Measurements from ENCODE around the gene KCNH8. TPM values are rescaled to one million over a fixed set of nuclear protein-coding genes. Genes with fewer than 3 reads are reported as not detected.

Gene KCNH8
- total and polyA plus RNA-seq, 4 donors = 0.02 to 0.08 (median 0.05) TPM; not detected in 1

DNA sequence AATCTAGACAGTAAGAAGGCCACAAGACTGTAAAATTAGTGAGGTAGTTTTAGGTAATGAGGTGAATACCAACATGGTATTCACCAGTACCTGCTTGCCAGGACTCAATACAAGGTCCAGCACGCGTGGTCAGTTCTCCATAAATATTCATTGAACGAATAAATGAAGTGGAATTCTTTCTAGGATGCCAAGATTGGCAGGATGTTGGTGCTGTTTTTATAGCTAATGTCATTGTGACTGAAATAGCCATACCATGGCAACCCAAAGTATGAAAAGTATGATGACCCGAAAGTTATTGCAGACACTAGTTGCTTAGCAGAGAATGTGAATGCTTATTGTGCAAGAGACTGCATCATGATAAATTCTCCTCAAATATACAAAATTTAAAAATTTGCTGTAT, 307.2 kb downstream of the KCNH8 start:
- H3K27me3 ChIP-seq (ENCODE audit: control insufficient read depth in 4 of 4, insufficient read depth in 4 of 4, low read length in 3 of 4) = no peaks in the 10 kb centered on the region
- 85% methylated on average over 4 of the region's 4 CpGs for WGBS
- no peak for DNase-seq (ENCODE audit: low spot score)
- no peak overlapping the region for H3K27ac ChIP-seq (ENCODE audit: low read depth in 1 of 2, low read length in 2 of 2)
- TF ChIP-seq FOXA1 (IDR thresholded peaks at IDR 0.05) (no peak), FOXA2 (IDR thresholded peaks at IDR 0.05) (no peak), GABPA (IDR thresholded peaks at IDR 0.05 in 1 of 2, conservative IDR thresholded peaks at IDR 0.05 in 1 of 2) (no peak), JUND (IDR thresholded peaks at IDR 0.05) (no peak), HNF4A (conservative IDR thresholded peaks at IDR 0.05) (no peak), TAF1 (conservative IDR thresholded peaks at IDR 0.05) (no peak), NR2F2 (IDR thresholded peaks at IDR 0.05) (no peak), EGR1 (IDR thresholded peaks at IDR 0.05; ENCODE audit: low read depth in 2 of 2) (no peak), HNF4G (IDR thresholded peaks at IDR 0.05) (no peak), RAD21 (IDR thresholded peaks at IDR 0.05) (no peak)
- TF ChIP-seq, protein P1, sequence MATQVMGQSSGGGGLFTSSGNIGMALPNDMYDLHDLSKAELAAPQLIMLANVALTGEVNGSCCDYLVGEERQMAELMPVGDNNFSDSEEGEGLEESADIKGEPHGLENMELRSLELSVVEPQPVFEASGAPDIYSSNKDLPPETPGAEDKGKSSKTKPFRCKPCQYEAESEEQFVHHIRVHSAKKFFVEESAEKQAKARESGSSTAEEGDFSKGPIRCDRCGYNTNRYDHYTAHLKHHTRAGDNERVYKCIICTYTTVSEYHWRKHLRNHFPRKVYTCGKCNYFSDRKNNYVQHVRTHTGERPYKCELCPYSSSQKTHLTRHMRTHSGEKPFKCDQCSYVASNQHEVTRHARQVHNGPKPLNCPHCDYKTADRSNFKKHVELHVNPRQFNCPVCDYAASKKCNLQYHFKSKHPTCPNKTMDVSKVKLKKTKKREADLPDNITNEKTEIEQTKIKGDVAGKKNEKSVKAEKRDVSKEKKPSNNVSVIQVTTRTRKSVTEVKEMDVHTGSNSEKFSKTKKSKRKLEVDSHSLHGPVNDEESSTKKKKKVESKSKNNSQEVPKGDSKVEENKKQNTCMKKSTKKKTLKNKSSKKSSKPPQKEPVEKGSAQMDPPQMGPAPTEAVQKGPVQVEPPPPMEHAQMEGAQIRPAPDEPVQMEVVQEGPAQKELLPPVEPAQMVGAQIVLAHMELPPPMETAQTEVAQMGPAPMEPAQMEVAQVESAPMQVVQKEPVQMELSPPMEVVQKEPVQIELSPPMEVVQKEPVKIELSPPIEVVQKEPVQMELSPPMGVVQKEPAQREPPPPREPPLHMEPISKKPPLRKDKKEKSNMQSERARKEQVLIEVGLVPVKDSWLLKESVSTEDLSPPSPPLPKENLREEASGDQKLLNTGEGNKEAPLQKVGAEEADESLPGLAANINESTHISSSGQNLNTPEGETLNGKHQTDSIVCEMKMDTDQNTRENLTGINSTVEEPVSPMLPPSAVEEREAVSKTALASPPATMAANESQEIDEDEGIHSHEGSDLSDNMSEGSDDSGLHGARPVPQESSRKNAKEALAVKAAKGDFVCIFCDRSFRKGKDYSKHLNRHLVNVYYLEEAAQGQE (IDR thresholded peaks at IDR 0.05) = no peak
- TF ChIP-seq, protein P2, sequence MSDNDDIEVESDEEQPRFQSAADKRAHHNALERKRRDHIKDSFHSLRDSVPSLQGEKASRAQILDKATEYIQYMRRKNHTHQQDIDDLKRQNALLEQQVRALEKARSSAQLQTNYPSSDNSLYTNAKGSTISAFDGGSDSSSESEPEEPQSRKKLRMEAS (IDR thresholded peaks at IDR 0.05) = no peak
- TF ChIP-seq, protein P3, sequence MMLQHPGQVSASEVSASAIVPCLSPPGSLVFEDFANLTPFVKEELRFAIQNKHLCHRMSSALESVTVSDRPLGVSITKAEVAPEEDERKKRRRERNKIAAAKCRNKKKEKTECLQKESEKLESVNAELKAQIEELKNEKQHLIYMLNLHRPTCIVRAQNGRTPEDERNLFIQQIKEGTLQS (IDR thresholded peaks at IDR 0.05) = no peak
- no peaks in the 10 kb centered on the region for H3K9me3 ChIP-seq (ENCODE audit: control insufficient read depth in 4 of 4, low read length in 3 of 4)
- H3K4me1 ChIP-seq (ENCODE audit: control insufficient read depth in 4 of 4, insufficient read depth in 4 of 4, low read length in 3 of 4) = no peaks in the 10 kb centered on the region
- H3K36me3 ChIP-seq (ENCODE audit: control insufficient read depth in 4 of 4, insufficient read depth in 3 of 4, low read depth in 1 of 4, low read length in 3 of 4) = no peaks in the 10 kb centered on the region
- H3K9ac ChIP-seq (ENCODE audit: low read depth in 1 of 2, low read length in 2 of 2) = no peak overlapping the region
- no peak overlapping the region for H3K4me3 ChIP-seq (ENCODE audit: low read depth in 1 of 3, low read length in 3 of 3)

DNA sequence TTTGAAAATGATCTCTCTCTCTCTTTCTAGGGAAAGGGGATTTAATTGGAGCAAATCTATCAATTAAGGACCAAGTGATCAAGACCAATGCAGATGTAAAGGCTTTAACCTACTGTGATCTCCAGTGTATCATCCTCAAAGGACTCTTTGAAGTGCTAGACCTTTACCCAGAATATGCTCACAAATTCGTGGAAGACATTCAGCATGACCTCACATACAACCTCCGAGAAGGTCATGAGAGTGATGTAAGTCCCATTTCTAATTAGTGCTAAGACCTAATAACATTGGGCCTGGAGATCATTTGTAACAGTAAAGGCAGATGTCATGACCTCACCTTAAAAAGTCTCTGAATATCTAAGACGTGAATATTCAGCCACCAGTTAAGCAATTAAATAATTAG, 308.4 kb downstream of the KCNH8 start:
- H3K9me3 ChIP-seq (ENCODE audit: control insufficient read depth in 4 of 4, low read length in 3 of 4) = no peaks in the 10 kb centered on the region
- H3K27me3 ChIP-seq (ENCODE audit: control insufficient read depth in 4 of 4, insufficient read depth in 4 of 4, low read length in 3 of 4) = no peaks in the 10 kb centered on the region
- H3K4me1 ChIP-seq (ENCODE audit: control insufficient read depth in 4 of 4, insufficient read depth in 4 of 4, low read length in 3 of 4) = no peaks in the 10 kb centered on the region
- H3K36me3 ChIP-seq (ENCODE audit: control insufficient read depth in 4 of 4, insufficient read depth in 3 of 4, low read depth in 1 of 4, low read length in 3 of 4) = no peaks in the 10 kb centered on the region
- 51% methylated on average over 3 of the region's 3 CpGs for WGBS
- DNase-seq (ENCODE audit: low spot score) = no peak
- no peak overlapping the region for H3K9ac ChIP-seq (ENCODE audit: low read depth in 1 of 2, low read length in 2 of 2)
- TF ChIP-seq EGR1 (IDR thresholded peaks at IDR 0.05; ENCODE audit: low read depth in 2 of 2) = no peak
- TF ChIP-seq JUND (IDR thresholded peaks at IDR 0.05) = no peak
- TF ChIP-seq FOXA1 (IDR thresholded peaks at IDR 0.05) = no peak
- no peak for TF ChIP-seq HNF4A (conservative IDR thresholded peaks at IDR 0.05)
- H3K4me3 ChIP-seq (ENCODE audit: low read depth in 1 of 3, low read length in 3 of 3) = no peak overlapping the region
- H3K27ac ChIP-seq (ENCODE audit: low read depth in 1 of 2, low read length in 2 of 2) = no peak overlapping the region

DNA sequence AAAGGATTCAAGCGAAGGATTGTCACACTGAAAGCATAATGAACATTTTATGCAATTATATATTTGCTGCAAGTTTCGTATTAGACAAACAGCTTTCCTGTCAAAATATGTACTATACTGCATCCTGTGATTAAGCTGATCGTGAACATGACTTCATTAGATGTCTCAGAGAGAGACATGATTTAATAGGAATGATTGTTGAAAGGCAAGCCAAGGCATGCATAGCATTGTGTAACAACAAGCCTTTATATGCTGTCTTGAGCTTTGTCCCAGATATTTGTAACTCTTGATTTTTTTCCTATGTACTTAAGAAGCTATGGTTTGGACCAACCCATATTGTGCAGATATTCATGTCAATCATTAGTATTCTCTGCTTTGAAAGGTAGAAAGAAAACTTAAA, 309.1 kb downstream of the KCNH8 start:
- Histone ChIP-seq H3K9me3 (ENCODE audit: control insufficient read depth in 4 of 4, low read length in 3 of 4) (no peaks in the 10 kb centered on the region), H3K4me3 (ENCODE audit: low read depth in 1 of 3, low read length in 3 of 3) (no peak overlapping the region), H3K4me1 (ENCODE audit: control insufficient read depth in 4 of 4, insufficient read depth in 4 of 4, low read length in 3 of 4) (no peaks in the 10 kb centered on the region), H3K36me3 (ENCODE audit: control insufficient read depth in 4 of 4, insufficient read depth in 3 of 4, low read depth in 1 of 4, low read length in 3 of 4) (no peaks in the 10 kb centered on the region), H3K27me3 (ENCODE audit: control insufficient read depth in 4 of 4, insufficient read depth in 4 of 4, low read length in 3 of 4) (no peaks in the 10 kb centered on the region), H3K27ac (ENCODE audit: low read depth in 1 of 2, low read length in 2 of 2) (no peak overlapping the region), H3K9ac (ENCODE audit: low read depth in 1 of 2, low read length in 2 of 2) (no peak overlapping the region)
- WGBS = 74% methylated on average over 3 of the region's 3 CpGs
- no peak for DNase-seq (ENCODE audit: low spot score)
- TF ChIP-seq, protein P2 (IDR thresholded peaks at IDR 0.05) = no peak
- TF ChIP-seq HNF4A (conservative IDR thresholded peaks at IDR 0.05) = no peak
- no peak for TF ChIP-seq CTCF (IDR thresholded peaks at IDR 0.05; ENCODE audit: low read depth, low read length, missing input control)
- TF ChIP-seq, protein P4, sequence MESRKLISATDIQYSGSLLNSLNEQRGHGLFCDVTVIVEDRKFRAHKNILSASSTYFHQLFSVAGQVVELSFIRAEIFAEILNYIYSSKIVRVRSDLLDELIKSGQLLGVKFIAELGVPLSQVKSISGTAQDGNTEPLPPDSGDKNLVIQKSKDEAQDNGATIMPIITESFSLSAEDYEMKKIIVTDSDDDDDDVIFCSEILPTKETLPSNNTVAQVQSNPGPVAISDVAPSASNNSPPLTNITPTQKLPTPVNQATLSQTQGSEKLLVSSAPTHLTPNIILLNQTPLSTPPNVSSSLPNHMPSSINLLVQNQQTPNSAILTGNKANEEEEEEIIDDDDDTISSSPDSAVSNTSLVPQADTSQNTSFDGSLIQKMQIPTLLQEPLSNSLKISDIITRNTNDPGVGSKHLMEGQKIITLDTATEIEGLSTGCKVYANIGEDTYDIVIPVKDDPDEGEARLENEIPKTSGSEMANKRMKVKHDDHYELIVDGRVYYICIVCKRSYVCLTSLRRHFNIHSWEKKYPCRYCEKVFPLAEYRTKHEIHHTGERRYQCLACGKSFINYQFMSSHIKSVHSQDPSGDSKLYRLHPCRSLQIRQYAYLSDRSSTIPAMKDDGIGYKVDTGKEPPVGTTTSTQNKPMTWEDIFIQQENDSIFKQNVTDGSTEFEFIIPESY (IDR thresholded peaks at IDR 0.05) = no peak
- no peak for TF ChIP-seq RXRA (IDR thresholded peaks at IDR 0.05)
